HepG2 (cell line): Measurements from ENCODE around the gene KIRREL3. TPM values are rescaled to one million over a fixed set of nuclear protein-coding genes. Genes with fewer than 3 reads are reported as not detected.

Source experiments
- ATAC-seq: fragments of 200-7000 bp; cut with Tn5 transposase; 3 replicates; pipeline ENCODE4 v1.9.1; 2020; ENCODE audit warnings: mild to moderate bottlenecking, moderate library complexity
- BruUV-seq: library from RNA; stranded (reverse); fragments of 400-500 nt; replicated peaks from 2 replicates; lab custom pipeline; 2021; lab: Mats Ljungman, UMichigan
- CTCF ChIA-PET: fragments of 300-600 bp; formaldehyde crosslinking; extraction: SDS; loops from one replicate; lab custom pipeline; 2021; ENCODE audit warnings: low total read pairs, inconsistent platforms, low intra/inter-chr PET ratio; lab: Yijun Ruan, JAX
- POLR2A ChIA-PET: fragments of 350-600 bp; sonication (Branson Sonifier 250); formaldehyde crosslinking; loops from one replicate; lab custom pipeline; 2020; ENCODE audit warnings: antibody characterized with exemption, inconsistent platforms; lab: Yijun Ruan, JAX
- DNase-seq: peaks from one replicate; pipeline ENCODE4 v3.0.0-alpha.2; 2015; ENCODE audit warnings: low spot score
- FAIRE-seq: peaks from 3 replicates; lab custom pipeline; 2011; peaks lifted over from hg19 to GRCh38; lab: Jason Lieb, UNC
- H2AFZ ChIP-seq: one replicate; pipeline ENCODE4 v1.6.1; 2011; ENCODE audit warnings: low read length, inconsistent platforms
- H3K27ac ChIP-seq: fragments of 300-600 bp; 3 replicates; pipeline ENCODE4 v1.8.0; 2011; ENCODE audit warnings: mixed run types, mild to moderate bottlenecking, mixed read lengths, low read length, inconsistent platforms; ENCODE audit not compliant: insufficient read depth; ENCODE audit errors: extremely low read length
- H3K27me3 ChIP-seq, 2 experiments: fragments of 200-600 bp in 1 of 2; 2 replicates in 1 of 2; 3 replicates in 1 of 2; pipeline versions ENCODE4 v1.6.0 to v1.8.0; 2011; ENCODE audit warnings: low read length in 2 of 2, mild to moderate bottlenecking in 2 of 2, moderate library complexity in 2 of 2, inconsistent platforms in 1 of 2; ENCODE audit not compliant: insufficient read depth in 2 of 2, control insufficient read depth in 1 of 2
- H3K36me3 ChIP-seq, 2 experiments: fragments of 200-600 bp in 1 of 2; replicated peaks in 1 of 2; 2 replicates in 1 of 2; 3 replicates in 1 of 2; pipeline versions ENCODE4 v1.5.1 to v1.8.0; 2011; ENCODE audit warnings: low read length in 2 of 2, inconsistent platforms in 1 of 2; ENCODE audit not compliant: insufficient read depth in 2 of 2, control insufficient read depth in 1 of 2
- H3K4me1 ChIP-seq: 2 replicates; pipeline ENCODE4 v1.5.1; 2012; ENCODE audit warnings: low read length, inconsistent platforms; ENCODE audit not compliant: insufficient read depth
- H3K4me2 ChIP-seq: 2 replicates; pipeline ENCODE4 v1.6.0; 2011; ENCODE audit warnings: low read depth, low read length, inconsistent platforms
- H3K4me3 ChIP-seq, 3 experiments: fragments of 200-600 bp in 1 of 3; sonication (generic), shearing (Covaris generic) in 1 of 3; replicated peaks in 1 of 3; 2 replicates each; pipeline ENCODE4 v1.5.1; 2011 to 2016; ENCODE audit warnings: low read length in 3 of 3, inconsistent platforms in 2 of 3, low read depth in 2 of 3, mild to moderate bottlenecking in 2 of 3, control low read depth in 1 of 3, mixed read lengths in 1 of 3; ENCODE audit not compliant: insufficient read depth in 1 of 3
- H3K79me2 ChIP-seq: one replicate; pipeline ENCODE4 v1.6.1; 2011; ENCODE audit warnings: low read length, inconsistent platforms; ENCODE audit not compliant: insufficient read depth
- H3K9ac ChIP-seq: 2 replicates; pipeline ENCODE4 v1.6.0; 2011; ENCODE audit warnings: mild to moderate bottlenecking, low read depth, low read length, inconsistent platforms; ENCODE audit not compliant: insufficient read depth
- H3K9me3 ChIP-seq: 2 replicates; pipeline ENCODE4 v1.5.1; 2012; ENCODE audit warnings: mild to moderate bottlenecking, low read length
- H4K20me1 ChIP-seq: 2 replicates; pipeline ENCODE4 v1.6.0; 2011; ENCODE audit warnings: inconsistent platforms, mild to moderate bottlenecking, low read length, moderate library complexity; ENCODE audit not compliant: insufficient read depth
- ATM ChIP-seq: fragments of 450-650 bp; IDR thresholded peaks from 2 replicates; pipeline ENCODE4 v1.7.1; 2017; ENCODE audit warnings: mild to moderate bottlenecking, borderline replicate concordance
- DNMT1 ChIP-seq: sonication (generic); formaldehyde crosslinking; IDR thresholded peaks from 2 replicates; pipeline ENCODE4 v1.5.1; 2020; ENCODE audit warnings: mild to moderate bottlenecking, missing genetic modification reagents
- ERF ChIP-seq: IDR thresholded peaks from 2 replicates; pipeline ENCODE4 v1.6.1; 2018; ENCODE audit warnings: missing biosample characterization, missing genetic modification reagents
- MAFG ChIP-seq: sonication (generic); formaldehyde crosslinking; IDR thresholded peaks from 2 replicates; pipeline ENCODE4 v1.5.1; 2020; ENCODE audit warnings: mild to moderate bottlenecking, missing genetic modification reagents
- NR2F2 ChIP-seq: IDR thresholded peaks from 2 replicates; pipeline ENCODE4 v1.6.1; 2012; ENCODE audit warnings: low read depth, inconsistent platforms, borderline replicate concordance
- U2AF2 ChIP-seq: fragments of 200-400 bp; formaldehyde crosslinking; IDR thresholded peaks from 2 replicates; pipeline ENCODE4 v1.6.1; 2017; ENCODE audit warnings: low read depth, mild to moderate bottlenecking, low read length
- ZNF335 ChIP-seq: sonication (generic); formaldehyde crosslinking; IDR thresholded peaks from 2 replicates; pipeline ENCODE4 v1.4.0; 2020; ENCODE audit warnings: missing genetic modification reagents
- ZNF766 ChIP-seq: sonication (generic); formaldehyde crosslinking; IDR thresholded peaks from 2 replicates; pipeline ENCODE4 v1.5.0; 2020; ENCODE audit warnings: missing genetic modification reagents, borderline replicate concordance
- WGBS: methylation state at CpG from one replicate; pipeline ENCODE4 v1.1.6; 2017; ENCODE audit warnings: low lambda C conversion rate; 5-methylcytosine and 5-hydroxymethylcytosine counted together
- in situ Hi-C: cut with HindIII; loops from 2 replicates; pipeline ENCODE4 v1.10.0; 2017; ENCODE audit warnings: low pct_unique_long_range_greater_than_20kb; ENCODE audit not compliant: extremely low pct_ligation_motif_present
- intact Hi-C: fragments of 100-400 bp; cut with micrococcal nuclease; formaldehyde crosslinking; loops from one replicate; pipeline ENCODE4 v1.10.0; 2022; ENCODE audit not compliant: unreplicated experiment
- polyA plus RNA-seq, 8 experiments: library from polyadenylated mRNA; depleted of rRNA in 3 of 8; stranded (reverse) in 7 of 8; unstranded in 1 of 8; fragments of >200 nt; fragmentation: Illumina TruSeq in 4 of 8; extraction: Trizol in 4 of 8; gene quantifications; 2 replicates each; pipeline versions ENCODE4 v1.2.1 to v1.2.3, GENCODE V29; 2011 to 2016; ENCODE audit warnings: low read depth in 4 of 8, missing spikeins in 1 of 8, mixed read lengths in 1 of 8; ENCODE audit not compliant: insufficient read depth in 1 of 8
- total RNA-seq, 5 experiments: library from RNA; depleted of rRNA; stranded (reverse); fragments of >200 nt; fragmentation: Illumina TruSeq; extraction: Trizol; gene quantifications; 2 replicates each; pipeline ENCODE4 v1.2.3, GENCODE V29; 2016; ENCODE audit warnings: low read depth in 1 of 5

Gene KIRREL3
- total and polyA plus RNA-seq, 2 of the 13 experiments (the other 11 are each of a cell fraction or from before 2014, with no cell fraction given), result not detected

DNA sequence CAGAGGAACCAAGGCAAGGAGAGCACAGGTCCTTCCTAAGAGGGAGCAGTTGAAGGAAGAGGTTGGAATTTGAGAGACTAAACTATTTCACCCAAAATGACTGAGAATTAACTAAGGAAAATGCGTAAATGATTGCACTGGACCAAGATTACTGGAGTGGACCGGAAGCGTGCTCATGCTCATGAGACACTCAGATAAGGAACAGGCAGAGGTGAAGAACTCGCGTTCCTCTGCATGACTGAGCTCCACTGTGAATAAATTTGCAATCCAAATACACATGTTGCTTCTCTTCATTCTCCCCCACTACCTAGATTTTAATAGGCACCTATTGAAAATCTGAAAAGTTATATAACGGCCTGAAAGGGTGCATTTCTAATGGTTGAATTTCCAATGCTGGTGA lies 207.0 kb downstream of the KIRREL3 start:
- 0 out of 5 replicates have a peak, but pooled peaks cover 0 to 11% of the 10 kb centered on the region in 2 experiments for H3K27me3 ChIP-seq
- H3K9me3 ChIP-seq, result no peaks in the 10 kb centered on the region
- DNase-seq, result no peak
- no peaks in the 10 kb centered on the region for H3K4me1 ChIP-seq
- no peak overlapping the region for H2AFZ ChIP-seq
- in situ Hi-C loops, result no loop called here
- 18% methylated on average over 6 of the region's 6 CpGs for WGBS
- no peaks in the 10 kb centered on the region for H3K79me2 ChIP-seq
- no peak for TF ChIP-seq NR2F2
- TF ChIP-seq ATM, result no peak
- TF ChIP-seq ZNF766 (CRISPR knock-in tag), result no peak
- TF ChIP-seq U2AF2, result no peak
- TF ChIP-seq ZNF335, result no peak
- TF ChIP-seq MAFG (CRISPR knock-in tag), result no peak
- TF ChIP-seq, all 625 proteins: peak for 0
- no peaks in the 10 kb centered on the region for H4K20me1 ChIP-seq
- CTCF ChIA-PET, result no interaction called here
- H3K9ac ChIP-seq, result no peak overlapping the region
- no TSS peak for BruUV-seq
- ATAC-seq (no peak), FAIRE-seq (no peak)
- no peak overlapping the region for H3K4me3 ChIP-seq
- POLR2A ChIA-PET, result no interaction called here
- intact Hi-C loops, result no loop called here
- no peak overlapping the region for H3K4me2 ChIP-seq
- H3K27ac ChIP-seq, result no peak overlapping the region
- no peaks in the 10 kb centered on the region for H3K36me3 ChIP-seq

GRCh38 chr11:126791991-126792390 lies 208.6 kb downstream of the KIRREL3 start:
- H2AFZ ChIP-seq, result no peak overlapping the region
- BruUV-seq, result no TSS peak
- no peaks in the 10 kb centered on the region for H3K9me3 ChIP-seq
- CTCF ChIA-PET, result no interaction called here
- no peak for TF ChIP-seq DNMT1 (CRISPR knock-in tag)
- no peak for TF ChIP-seq ERF (CRISPR knock-in tag)
- no peaks in the 10 kb centered on the region for H3K79me2 ChIP-seq
- no peak overlapping the region for H3K27ac ChIP-seq
- DNase-seq, result no peak
- H4K20me1 ChIP-seq, result no peaks in the 10 kb centered on the region
- POLR2A ChIA-PET, result no interaction called here
- 0 out of 5 replicates have a peak, but pooled peaks cover 0 to 11% of the 10 kb centered on the region in 2 experiments for H3K27me3 ChIP-seq
- FAIRE-seq, result no peak
- no peaks in the 10 kb centered on the region for H3K36me3 ChIP-seq
- no peak for ATAC-seq
- H3K9ac ChIP-seq, result no peak overlapping the region
- no peak overlapping the region for H3K4me2 ChIP-seq
- WGBS, result 0% methylated on average over 6 of the region's 7 CpGs
- H3K4me1 ChIP-seq, result no peaks in the 10 kb centered on the region
- in situ Hi-C loops, result no loop called here
- intact Hi-C loops, result no loop called here
- no peak overlapping the region for H3K4me3 ChIP-seq
